Fibroblast of lung (primary cell): ENCODE results near the gene RASSF8.

Experiments used
- CTCF ChIP-seq, 2 donors: IDR thresholded peaks in 1 of 2; conservative IDR thresholded peaks in 1 of 2; 1 replicate in 1 of 2; 2 replicates in 1 of 2; pipeline ENCODE4 v1.5.1; 2011 to 2012; ENCODE audit warnings: low read length in 2 of 2, control low read depth in 1 of 2, inconsistent platforms in 1 of 2, low read depth in 1 of 2, mild to moderate bottlenecking in 1 of 2
- EZH2 ChIP-seq: IDR thresholded peaks from 2 replicates; pipeline ENCODE4 v1.5.1; 2012; ENCODE audit warnings: low read length, control low read depth, mild to moderate bottlenecking; ENCODE audit errors: missing control alignments

GRCh38 chr12:26018926-26019325 lies 60.4 kb downstream of the RASSF8 start:
- TF ChIP-seq CTCF (conservative IDR thresholded peaks at IDR 0.05 in 1 of 2, IDR thresholded peaks at IDR 0.05 in 1 of 2; ENCODE audit: low read depth in 1 of 2, low read length in 2 of 2) (no peak), EZH2 (no peak)
